ENCODE data around the gene CTNNA3.

Gene CTNNA3

DNA sequence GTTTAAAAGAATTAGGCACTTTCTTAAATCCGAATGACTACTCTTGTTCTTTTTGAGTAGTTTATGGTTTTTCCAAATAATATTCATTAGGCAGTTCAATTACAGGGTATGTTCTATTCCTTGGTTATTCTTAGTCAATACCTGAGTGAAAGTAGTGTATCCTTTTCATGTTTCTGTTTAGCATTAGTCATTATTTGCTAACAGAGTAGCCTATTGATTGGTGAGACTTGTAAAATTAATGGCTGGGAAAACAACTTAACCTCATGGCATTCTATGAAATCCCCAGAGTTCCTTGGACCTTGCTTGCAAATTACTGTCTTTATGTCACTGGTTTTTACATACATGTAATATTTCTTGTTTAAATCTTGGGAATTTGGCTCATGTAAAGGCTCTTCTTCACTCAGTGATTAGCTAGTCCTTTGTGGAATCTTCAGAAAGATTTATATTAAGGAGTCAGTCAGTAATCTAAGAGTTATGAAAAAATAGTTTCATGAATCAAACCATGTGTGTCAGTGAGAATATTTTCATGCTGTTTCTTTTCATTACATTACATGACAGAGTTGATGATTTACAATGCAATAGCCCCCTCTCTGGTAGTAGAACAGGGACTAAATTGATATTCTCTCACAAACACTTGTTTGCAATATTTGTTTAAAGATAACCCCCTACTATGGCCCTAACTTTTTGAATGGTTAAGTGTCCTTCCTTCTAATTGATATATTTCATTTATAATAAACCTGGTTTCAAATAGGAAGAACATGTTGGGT is 851.6 kb downstream of the CTNNA3 start:
- DNase-seq = no peak

DNA sequence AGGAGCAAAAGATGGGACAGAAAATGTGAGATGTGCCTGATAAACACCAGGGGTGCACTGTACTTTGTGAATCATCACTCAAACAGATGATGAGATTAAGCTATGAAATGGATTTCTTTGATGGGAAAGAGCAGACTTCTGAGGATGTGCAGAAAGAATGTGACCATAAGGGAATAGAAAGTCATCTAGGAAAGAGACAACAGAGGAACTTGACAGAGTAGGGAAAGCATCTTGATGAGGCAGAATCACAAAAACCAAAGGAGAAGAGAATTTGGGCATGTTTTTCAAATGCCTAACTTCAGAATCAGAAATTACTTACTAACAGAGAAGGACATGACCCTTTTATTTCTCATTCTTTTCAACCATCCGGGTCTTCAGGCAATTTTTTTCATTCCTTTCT is 852.6 kb downstream of the CTNNA3 start:
- no peak for DNase-seq

- DNase-seq = no peak
Observed at GRCh38 chr10:66842867-66843266, 853.1 kb downstream of the CTNNA3 start.

GRCh38 chr10:66842371-66842770 is 853.6 kb downstream of the CTNNA3 start:
- DNase-seq = no peak

DNA sequence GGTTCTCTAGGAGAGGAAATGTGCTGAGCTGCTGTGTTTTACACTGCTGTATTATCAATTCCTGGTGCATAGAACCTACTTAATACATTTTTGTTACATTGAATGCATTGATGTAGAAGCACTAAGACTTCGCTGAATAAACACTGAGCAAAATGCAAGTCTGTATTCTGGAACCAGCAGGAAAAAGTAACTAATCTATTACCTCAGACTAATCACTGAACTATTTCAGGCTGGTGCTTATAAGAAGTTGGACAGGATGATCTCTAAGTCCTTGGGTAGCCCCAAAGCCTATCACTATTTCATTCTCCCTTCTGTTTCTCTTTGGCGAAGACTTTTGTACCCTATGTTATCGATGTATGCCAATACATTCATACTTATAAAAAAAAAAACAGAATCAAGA is 857.3 kb downstream of the CTNNA3 start:
- no peak for DNase-seq

DNA sequence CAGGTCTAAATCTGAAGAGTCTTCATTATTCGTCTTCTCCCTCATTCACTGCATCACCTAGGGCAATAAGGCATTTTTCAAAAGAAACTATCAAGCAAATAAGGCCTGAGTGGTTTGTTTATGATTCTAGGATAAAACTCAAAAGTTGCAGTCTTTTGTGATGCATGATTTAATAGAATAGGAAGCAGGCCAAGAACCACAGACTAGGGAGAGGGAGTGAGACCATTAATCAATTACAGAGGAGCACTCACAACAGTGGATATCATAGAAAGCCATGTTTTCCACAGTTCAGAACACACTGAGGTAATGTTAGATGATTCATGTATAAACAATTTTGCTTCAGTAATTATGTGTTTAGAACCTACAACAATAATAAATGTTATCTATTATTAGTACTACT is 858.0 kb downstream of the CTNNA3 start:
- DNase-seq = no peak

DNA sequence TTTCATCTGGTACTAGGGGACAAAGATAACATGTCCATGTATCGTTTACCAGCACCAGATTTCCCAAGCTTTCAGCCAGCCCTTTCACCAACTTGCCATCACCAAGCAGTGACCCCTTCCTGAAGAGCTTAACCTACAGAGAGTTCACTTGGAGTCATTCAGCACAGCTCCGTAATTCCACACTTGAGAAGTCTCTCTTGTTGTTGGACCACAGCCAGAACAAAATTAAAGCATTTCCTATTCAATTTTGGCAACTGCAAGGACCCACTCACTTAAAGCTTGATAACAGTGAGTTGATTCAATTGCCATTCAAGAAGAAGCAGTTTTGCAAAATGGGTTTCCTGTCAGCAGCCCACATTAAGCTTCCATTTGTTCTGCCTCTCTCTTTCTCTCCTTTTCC is 858.7 kb downstream of the CTNNA3 start:
- DNase-seq = no peak

GRCh38 chr10:66836771-66837170 is 859.2 kb downstream of the CTNNA3 start:
- no peak for DNase-seq

DNA sequence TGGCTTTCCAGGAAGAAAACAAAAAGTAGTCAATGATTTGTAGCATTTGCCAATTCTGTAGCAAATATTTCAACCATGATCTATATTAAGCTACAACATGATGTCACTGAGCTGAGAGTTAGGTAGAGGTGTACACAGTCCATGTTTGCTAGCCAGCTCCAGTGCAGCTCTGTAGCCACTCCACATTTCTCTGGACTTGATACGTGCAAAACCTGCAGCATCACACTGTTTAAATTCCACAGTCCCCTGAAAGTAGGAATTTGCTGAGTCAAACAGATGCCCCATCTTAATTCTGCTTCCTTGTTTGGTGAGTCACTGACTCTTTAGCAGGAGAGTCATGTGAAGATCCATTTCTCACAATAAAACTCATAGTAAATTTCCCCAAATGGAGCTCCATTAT is 859.9 kb downstream of the CTNNA3 start:
- DNase-seq = no peak

DNA sequence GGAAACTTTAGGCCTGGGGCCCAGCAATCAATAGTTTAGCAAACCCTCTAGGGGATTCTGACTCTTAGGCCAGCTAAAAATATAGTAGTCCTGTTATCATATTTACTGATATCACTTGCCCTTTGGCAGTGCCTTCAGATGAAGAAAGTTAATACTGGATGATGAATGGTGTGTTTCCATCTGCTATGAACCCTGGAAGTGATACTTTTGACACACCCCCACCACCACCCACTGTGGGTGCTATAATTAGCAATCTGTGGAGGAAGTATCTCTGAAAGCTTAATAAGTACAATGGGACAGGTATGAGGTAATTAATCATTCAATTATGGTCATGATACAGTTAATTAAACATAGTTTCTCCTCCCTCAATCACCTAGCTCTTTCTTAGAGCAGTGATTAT is 860.6 kb downstream of the CTNNA3 start:
- DNase-seq = no peak

- DNase-seq = no peak
Observed at GRCh38 chr10:66834802-66835201, 861.2 kb downstream of the CTNNA3 start.

DNA sequence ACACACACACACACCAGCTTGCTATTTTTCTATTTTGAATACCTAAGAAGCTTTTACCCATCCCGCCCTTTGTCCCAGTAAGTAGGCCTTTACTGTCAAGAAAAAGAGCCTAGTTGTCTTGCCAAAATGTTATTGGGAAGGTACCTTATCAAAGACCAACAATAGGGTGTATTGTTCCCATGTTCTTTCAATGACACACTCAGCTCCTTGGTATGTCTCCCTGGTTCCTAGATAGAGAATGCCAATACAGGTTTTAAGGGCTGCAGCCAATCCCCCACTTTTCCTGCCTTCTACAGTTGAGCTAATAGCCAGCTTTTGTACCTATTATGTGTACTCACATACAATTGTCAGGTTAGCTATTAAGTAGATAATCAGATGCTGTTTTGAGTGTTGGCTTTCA is 862.1 kb downstream of the CTNNA3 start:
- no peak for DNase-seq

DNA sequence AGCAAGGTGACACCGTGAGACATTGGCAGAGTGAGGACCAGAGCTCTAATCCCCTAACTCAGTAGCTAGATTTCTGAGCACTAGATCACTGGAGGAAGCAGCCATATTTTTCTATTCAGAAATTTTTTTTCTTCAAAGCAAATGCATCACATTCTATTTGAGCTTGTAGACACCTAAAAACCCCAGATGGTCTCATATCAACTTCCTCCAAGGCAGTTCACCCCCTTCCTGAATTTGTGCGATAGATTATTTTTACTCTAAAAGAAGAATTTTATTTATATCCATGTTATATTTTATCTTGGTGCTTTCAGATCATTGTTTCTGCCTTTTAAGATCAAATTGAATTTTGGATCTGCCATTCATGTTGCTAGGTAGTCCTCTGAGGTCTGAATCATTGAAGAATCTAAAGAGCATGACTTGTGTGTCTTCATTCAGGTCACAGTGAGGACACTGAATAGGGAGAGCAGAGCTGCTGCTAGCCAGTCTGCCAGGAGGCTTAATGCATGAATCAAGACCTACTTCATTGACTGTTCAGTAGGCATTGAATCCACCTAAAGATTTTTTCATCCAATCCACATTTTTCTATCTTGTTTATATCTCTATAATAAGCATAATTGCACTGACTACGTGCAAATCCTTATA is 863.1 kb downstream of the CTNNA3 start:
- DNase-seq = no peak

DNA sequence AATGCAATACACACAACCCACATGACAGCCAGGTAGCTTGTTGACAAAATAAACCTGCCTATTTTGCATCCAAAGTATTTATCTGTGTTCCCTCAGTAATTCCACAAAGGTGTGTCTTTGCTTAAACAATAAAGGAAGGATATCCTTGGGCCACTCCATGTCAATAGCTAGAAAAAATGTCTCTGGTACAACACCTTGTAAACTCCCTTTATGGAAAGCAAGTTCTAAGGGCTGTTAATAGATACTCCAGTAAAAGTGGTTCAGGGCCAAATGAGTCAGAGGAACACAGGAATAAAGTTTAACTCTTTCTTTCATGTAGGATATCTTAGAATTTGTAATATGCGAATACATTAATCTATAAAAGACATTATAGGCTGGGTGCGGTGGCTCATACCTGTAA is 867.0 kb downstream of the CTNNA3 start:
- DNase-seq = no peak

- DNase-seq = no peak
Observed at GRCh38 chr10:66827353-66827752, 868.6 kb downstream of the CTNNA3 start.

DNA sequence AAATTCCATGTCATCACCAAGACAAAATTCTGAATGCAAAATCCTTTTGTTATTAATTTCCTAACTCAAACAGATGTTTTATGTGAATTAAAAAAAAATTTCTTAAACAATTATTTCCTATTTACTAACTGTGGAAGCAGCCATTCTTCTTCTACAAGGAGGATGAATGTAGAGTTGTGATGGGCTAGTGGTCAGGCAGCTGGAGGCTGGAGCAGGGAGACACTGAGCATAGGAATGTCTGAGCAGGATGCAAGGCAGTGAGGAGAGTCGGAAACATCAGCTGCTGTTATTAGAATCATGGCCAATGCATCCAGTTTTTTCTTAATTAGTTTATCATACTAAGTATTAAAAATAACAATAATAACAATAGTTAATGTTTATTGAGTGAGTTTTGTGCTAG is 872.7 kb downstream of the CTNNA3 start:
- no peak for DNase-seq

- no peak for DNase-seq
Observed at GRCh38 chr10:66822801-66823200, 873.2 kb downstream of the CTNNA3 start.

DNA sequence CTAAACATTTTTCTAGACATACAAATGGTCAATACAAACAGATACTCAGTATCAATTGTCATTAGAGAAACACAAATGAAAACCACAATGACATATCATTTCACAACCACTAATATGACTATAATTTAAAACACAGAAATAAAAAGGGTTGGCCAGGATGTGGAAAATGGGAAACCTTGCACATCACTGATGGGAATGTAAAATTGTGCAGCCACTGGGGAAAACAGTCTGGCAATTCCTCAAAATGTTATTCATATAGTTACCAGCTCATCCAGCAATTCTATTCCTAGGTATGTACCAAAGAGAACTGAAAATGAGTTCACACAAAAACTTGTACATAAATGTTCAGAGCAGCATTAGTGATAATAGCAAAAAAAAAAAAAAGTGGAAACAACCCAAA is 876.3 kb downstream of the CTNNA3 start:
- DNase-seq = no peak

DNA sequence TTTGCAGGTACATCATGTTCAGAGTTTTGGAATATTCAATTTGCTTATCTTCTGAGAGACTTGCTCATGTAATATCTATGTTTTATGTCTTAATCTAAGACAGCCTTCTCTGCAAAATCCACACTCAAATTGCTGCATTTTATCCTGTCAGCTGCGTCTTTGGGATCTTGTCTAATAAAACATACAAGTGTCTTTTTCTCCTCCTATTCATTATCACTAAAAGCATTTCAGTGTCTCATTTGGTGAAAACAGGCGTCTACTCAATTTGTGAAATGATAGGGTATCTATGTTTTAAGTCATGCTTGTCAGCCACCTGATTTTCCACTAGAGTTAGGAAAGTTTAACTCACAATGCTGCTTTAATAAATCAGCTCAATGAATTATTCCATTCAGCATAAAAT is 882.9 kb downstream of the CTNNA3 start:
- no peak for DNase-seq

- DNase-seq = no peak
Observed at GRCh38 chr10:66811211-66811610, 884.8 kb downstream of the CTNNA3 start.

GRCh38 chr10:66809402-66809801 is 886.6 kb downstream of the CTNNA3 start:
- no peak for DNase-seq

DNA sequence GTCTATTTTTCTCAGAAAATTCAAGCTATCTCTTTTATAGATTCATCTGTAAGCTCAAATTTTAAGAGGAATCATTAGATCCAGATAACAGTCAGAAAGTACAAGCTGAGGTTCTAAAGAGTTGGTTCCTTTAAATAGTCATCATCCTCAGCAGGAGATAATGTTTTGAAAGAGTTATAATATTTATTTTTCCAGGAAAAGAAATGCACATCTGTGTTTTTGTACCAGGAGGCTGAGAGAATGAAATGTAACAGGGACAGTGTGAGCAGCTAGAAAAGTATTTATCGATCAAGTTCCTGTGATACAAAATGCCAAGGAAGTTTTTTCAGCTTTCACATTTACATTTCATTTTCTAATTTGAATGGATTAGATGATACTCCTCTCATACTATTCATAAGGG is 890.4 kb downstream of the CTNNA3 start:
- DNase-seq = no peak

DNA sequence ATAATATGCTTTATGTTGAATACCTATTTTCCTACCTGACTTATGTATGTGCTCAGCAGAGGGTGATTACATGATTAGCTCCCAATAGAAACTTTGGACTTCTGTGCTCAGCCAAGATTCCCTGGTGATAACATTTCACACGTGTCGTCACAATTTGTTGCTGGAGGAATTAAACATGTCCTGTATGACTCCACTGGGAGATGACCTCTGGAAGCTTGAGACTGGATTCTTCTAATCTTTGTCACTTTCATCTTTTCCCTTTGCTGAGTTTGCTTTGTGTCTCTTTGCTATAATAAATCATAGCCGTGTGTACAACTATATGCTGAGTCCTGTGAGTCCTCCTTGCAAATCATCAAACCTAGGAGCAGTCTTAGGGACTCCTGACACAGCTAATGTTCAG is 891.0 kb downstream of the CTNNA3 start:
- DNase-seq = no peak

DNA sequence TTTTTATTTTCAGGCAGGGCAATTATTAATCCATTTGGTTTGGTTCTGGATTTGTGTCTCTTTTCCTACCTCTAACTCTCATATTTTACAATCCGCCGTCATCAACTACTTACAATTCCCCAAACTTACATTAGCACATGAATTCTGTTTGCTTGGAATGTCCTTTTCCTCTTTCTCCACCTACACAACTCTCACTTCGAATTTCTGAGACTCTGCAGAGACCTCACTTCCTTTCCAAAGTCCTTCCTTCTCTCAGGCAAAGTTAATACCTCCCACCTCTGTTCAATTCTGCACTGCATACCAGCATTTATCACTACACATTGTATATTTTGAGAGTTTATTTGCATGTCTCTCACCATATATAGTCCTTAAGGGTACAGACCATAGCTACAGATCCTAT is 892.8 kb downstream of the CTNNA3 start:
- no peak for DNase-seq

DNA sequence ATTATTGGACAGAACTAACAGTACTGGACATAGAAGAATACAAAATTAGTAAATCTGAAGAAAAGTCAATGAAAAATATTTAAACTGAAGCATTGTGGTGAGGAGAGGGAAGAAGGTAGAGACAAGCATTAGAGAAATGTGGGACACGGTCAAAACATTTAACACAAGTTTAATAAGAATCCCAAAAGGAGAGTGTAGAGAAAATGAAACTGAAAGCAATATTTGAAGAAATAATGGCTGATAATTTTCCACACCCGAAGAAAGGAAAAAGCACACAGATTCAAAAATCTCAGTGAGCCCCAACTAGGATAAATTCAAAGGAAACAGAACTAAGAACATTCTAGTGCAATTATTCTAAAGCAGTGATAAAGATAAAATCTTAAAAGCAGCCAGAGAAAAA is 896.5 kb downstream of the CTNNA3 start:
- DNase-seq = no peak
